Neural crest cell (in vitro differentiated cells): ENCODE measurements around the gene MAGEA4. TPM values are rescaled to one million over a fixed set of nuclear protein-coding genes. Genes with fewer than 3 reads are reported as not detected.

Experiments
- DNase-seq: peaks from one replicate; pipeline ENCODE4 v3.0.0; 2021; ENCODE audit warnings: low read depth, mixed read lengths, low spot score
- H3K27ac Mint-ChIP-seq: one replicate; pipeline ENCODE4 v1.8.0; 2021; ENCODE audit warnings: mild to moderate bottlenecking, mixed read lengths; ENCODE audit not compliant: unreplicated experiment
- H3K27me3 Mint-ChIP-seq: 2 replicates; pipeline ENCODE4 v1.8.0; 2021; ENCODE audit warnings: low read depth, mild to moderate bottlenecking, mixed read lengths
- H3K36me3 Mint-ChIP-seq: 2 replicates; pipeline ENCODE4 v1.8.0; 2021; ENCODE audit warnings: low read depth, mild to moderate bottlenecking, mixed read lengths
- H3K4me1 Mint-ChIP-seq: 2 replicates; pipeline ENCODE4 v1.8.0; 2021; ENCODE audit warnings: mixed read lengths
- H3K4me3 Mint-ChIP-seq: one replicate; pipeline ENCODE4 v1.8.0; 2021; ENCODE audit warnings: mild to moderate bottlenecking, mixed read lengths
- H3K9me3 Mint-ChIP-seq: 2 replicates; pipeline ENCODE4 v1.8.0; 2021; ENCODE audit warnings: mixed read lengths
- CTCF ChIP-seq: fragments of 200-600 bp; sonication (generic); conservative IDR thresholded peaks from 2 replicates; pipeline ENCODE4 v1.5.0; 2021; ENCODE audit warnings: antibody characterized with exemption, mild to moderate bottlenecking
- total RNA-seq: library from RNA; stranded (reverse); gene quantifications from 2 replicates; pipeline ENCODE4 v1.2.1, GENCODE V29; 2021

The MAGEA4 gene
- total RNA-seq, 1 donor from 2014 or later: not detected

- TF ChIP-seq CTCF: no peak
- no peak overlapping the region for H3K27ac Mint-ChIP-seq
- no peaks in the 10 kb centered on the region for H3K27me3 Mint-ChIP-seq
- DNase-seq: no peak
- no peaks in the 10 kb centered on the region for H3K4me1 Mint-ChIP-seq
- no peak overlapping the region for H3K4me3 Mint-ChIP-seq
- H3K36me3 Mint-ChIP-seq: no peaks in the 10 kb centered on the region
- peaks cover 4% of the 10 kb centered on the region for H3K9me3 Mint-ChIP-seq
Observed at GRCh38 chrX:151919610-151920009, 6.9 kb downstream of the MAGEA4 start.

GRCh38 chrX:151920101-151920500 is 7.4 kb downstream of the MAGEA4 start:
- Mint-ChIP-seq H3K27ac (no peak overlapping the region), H3K27me3 (no peaks in the 10 kb centered on the region), H3K36me3 (no peaks in the 10 kb centered on the region), H3K4me1 (no peaks in the 10 kb centered on the region), H3K9me3 (peaks cover 4% of the 10 kb centered on the region), H3K4me3 (no peak overlapping the region)
- TF ChIP-seq CTCF: no peak
- no peak for DNase-seq

- no peak for DNase-seq
- H3K27me3 Mint-ChIP-seq: no peaks in the 10 kb centered on the region
- H3K27ac Mint-ChIP-seq: no peak overlapping the region
- no peaks in the 10 kb centered on the region for H3K4me1 Mint-ChIP-seq
- peaks cover 4% of the 10 kb centered on the region for H3K9me3 Mint-ChIP-seq
- H3K36me3 Mint-ChIP-seq: no peaks in the 10 kb centered on the region
- no peak for TF ChIP-seq CTCF
- no peak overlapping the region for H3K4me3 Mint-ChIP-seq
Observed at GRCh38 chrX:151920530-151920929, 7.8 kb downstream of the MAGEA4 start.

GRCh38 chrX:151921292-151921691 is 8.6 kb downstream of the MAGEA4 start:
- H3K27ac Mint-ChIP-seq: no peak overlapping the region
- no peaks in the 10 kb centered on the region for H3K4me1 Mint-ChIP-seq
- H3K27me3 Mint-ChIP-seq: no peaks in the 10 kb centered on the region
- no peaks in the 10 kb centered on the region for H3K36me3 Mint-ChIP-seq
- peaks cover 4% of the 10 kb centered on the region for H3K9me3 Mint-ChIP-seq
- no peak for TF ChIP-seq CTCF
- DNase-seq: no peak
- no peak overlapping the region for H3K4me3 Mint-ChIP-seq

GRCh38 chrX:151921866-151922265 is 9.2 kb downstream of the MAGEA4 start:
- no peaks in the 10 kb centered on the region for H3K36me3 Mint-ChIP-seq
- no peaks in the 10 kb centered on the region for H3K4me1 Mint-ChIP-seq
- H3K27ac Mint-ChIP-seq: no peak overlapping the region
- no peak for DNase-seq
- no peaks in the 10 kb centered on the region for H3K27me3 Mint-ChIP-seq
- H3K9me3 Mint-ChIP-seq: peaks cover 4% of the 10 kb centered on the region
- no peak for TF ChIP-seq CTCF
- H3K4me3 Mint-ChIP-seq: no peak overlapping the region

- H3K4me3 Mint-ChIP-seq: no peak overlapping the region
- no peak for TF ChIP-seq CTCF
- DNase-seq: no peak
- peaks cover 7% of the 10 kb centered on the region for H3K9me3 Mint-ChIP-seq
- no peaks in the 10 kb centered on the region for H3K36me3 Mint-ChIP-seq
- peaks cover 2% of the 10 kb centered on the region for H3K27me3 Mint-ChIP-seq
- no peak overlapping the region for H3K27ac Mint-ChIP-seq
- no peaks in the 10 kb centered on the region for H3K4me1 Mint-ChIP-seq
Observed at GRCh38 chrX:151922692-151923091, 10.0 kb downstream of the MAGEA4 start.
